Activated naive CD8-positive, alpha-beta T cell treated with anti-CD3 and anti-CD28 coated beads for 36 hours (primary cell): Measurements from ENCODE around the gene PLA2G4F. TPM values are rescaled to one million over a fixed set of nuclear protein-coding genes. Genes with fewer than 3 reads are reported as not detected.

ENCODE experiments used
- DNase-seq: peaks from one replicate; pipeline ENCODE4 v3.0.0; 2021
- H3K27ac Mint-ChIP-seq: one replicate; pipeline ENCODE4 v1.8.0; 2022; ENCODE audit warnings: mild to moderate bottlenecking, moderate library complexity, mixed read lengths
- H3K27me3 Mint-ChIP-seq: one replicate; pipeline ENCODE4 v1.8.0; 2022; ENCODE audit warnings: mild to moderate bottlenecking, mixed read lengths
- H3K36me3 Mint-ChIP-seq: one replicate; pipeline ENCODE4 v1.8.0; 2021; ENCODE audit warnings: mild to moderate bottlenecking, mixed read lengths
- H3K4me1 Mint-ChIP-seq: one replicate; pipeline ENCODE4 v1.8.0; 2021; ENCODE audit warnings: mixed read lengths
- H3K4me3 Mint-ChIP-seq: one replicate; pipeline ENCODE4 v1.8.0; 2022; ENCODE audit warnings: mild to moderate bottlenecking, moderate library complexity, mixed read lengths
- H3K9me3 Mint-ChIP-seq: one replicate; pipeline ENCODE4 v1.8.0; 2022; ENCODE audit warnings: mixed read lengths
- total RNA-seq, 2 experiments: library from RNA; stranded (reverse); gene quantifications; one replicate each; pipeline ENCODE4 v1.2.3, GENCODE V29; 2021

PLA2G4F gene
- total RNA-seq, 2 experiments from 2014 or later = not detected

DNA sequence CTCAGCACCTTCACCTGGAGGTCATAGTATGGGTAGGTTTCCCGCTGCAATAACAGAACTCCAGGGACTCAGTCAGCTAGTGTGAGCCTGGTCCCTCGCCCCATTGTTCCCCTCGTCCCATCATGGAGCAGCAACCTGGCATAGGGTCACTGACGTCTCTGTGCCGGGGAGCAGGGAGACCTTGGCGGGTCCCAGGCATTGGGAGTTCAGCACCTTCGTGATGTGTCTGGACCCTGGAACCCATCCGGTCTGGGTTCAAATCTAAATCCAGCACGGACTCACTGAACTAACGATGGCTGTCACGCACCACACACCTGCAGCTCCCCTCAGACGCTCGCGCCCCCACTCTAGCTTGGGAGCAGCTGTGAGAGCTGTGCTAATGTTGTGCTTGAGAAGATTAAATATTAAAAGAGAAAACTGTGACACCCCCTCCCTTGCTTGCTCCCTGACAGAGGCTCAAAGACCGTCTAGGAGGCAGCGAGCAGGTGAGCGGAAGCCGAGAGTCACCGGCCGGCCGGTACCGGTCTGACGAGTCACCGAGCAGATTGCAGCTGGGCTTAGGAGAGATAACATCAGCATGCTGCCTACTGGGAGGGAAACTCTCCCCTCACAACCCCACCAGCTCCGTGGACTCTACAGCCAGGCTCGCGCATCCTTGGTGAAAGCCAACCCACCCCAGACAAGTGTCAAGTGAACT lies 742 bp downstream of the PLA2G4F start:
- no peak for DNase-seq
- no peaks in the 10 kb centered on the region for H3K27me3 Mint-ChIP-seq
- no peaks in the 10 kb centered on the region for H3K4me1 Mint-ChIP-seq
- no peaks in the 10 kb centered on the region for H3K9me3 Mint-ChIP-seq
- no peak overlapping the region for H3K4me3 Mint-ChIP-seq
- no peaks in the 10 kb centered on the region for H3K36me3 Mint-ChIP-seq
- H3K27ac Mint-ChIP-seq = no peak overlapping the region

DNA sequence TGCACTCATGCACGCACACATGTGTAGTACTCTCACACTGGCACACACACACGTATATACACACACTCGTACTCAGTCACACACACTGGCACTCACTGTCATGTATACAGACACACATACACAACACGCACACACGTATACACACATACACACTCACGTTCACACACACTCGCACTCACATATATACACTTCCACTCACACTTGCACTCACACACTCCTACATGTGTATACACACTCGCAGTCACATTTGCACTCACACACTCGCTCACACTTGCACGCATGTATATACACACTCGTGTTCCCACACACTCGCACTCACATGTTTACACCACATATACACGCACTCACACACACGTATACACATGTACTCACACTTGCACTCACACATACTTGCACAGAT lies 1.5 kb downstream of the PLA2G4F start:
- no peaks in the 10 kb centered on the region for H3K27me3 Mint-ChIP-seq
- no peaks in the 10 kb centered on the region for H3K36me3 Mint-ChIP-seq
- H3K4me3 Mint-ChIP-seq = no peak overlapping the region
- no peak for DNase-seq
- H3K4me1 Mint-ChIP-seq = no peaks in the 10 kb centered on the region
- no peaks in the 10 kb centered on the region for H3K9me3 Mint-ChIP-seq
- no peak overlapping the region for H3K27ac Mint-ChIP-seq

DNA sequence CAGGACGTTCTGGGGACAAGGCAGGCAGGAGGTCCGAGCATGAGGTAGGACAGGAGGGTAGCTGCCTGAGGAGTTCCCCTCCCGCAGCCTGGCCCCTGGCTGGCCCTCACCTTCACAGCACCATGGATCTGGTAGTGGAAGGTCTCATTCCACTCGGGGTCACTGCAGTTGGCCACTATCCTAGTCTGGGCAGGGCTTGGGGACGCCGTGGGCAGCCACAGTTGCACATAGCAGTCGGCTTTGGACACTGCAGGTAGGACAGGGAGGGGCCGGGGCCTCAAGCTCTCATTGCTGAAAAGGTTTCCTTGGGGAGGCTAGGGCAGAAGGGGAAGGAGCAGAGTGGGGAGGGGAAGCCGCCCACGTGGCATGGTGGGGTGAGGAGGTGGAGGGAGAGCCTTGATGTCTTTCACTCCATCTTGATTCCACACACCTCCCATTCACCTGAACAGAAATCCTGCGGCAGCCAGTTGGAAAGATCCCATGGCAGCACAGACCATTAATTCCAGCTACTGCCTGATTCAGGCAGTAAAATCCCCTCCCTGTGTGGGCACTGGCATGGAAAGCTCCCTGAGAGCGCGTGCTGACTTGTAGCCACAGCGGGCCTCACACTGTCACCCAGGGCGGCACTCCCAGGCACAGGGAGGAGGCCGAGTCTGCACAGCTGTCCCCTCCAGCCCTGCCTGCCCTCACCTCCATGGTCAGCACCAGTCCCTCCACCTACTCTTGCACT lies 2.1 kb downstream of the PLA2G4F start:
- no peaks in the 10 kb centered on the region for H3K36me3 Mint-ChIP-seq
- H3K4me1 Mint-ChIP-seq = no peaks in the 10 kb centered on the region
- H3K9me3 Mint-ChIP-seq = no peaks in the 10 kb centered on the region
- no peaks in the 10 kb centered on the region for H3K27me3 Mint-ChIP-seq
- no peak for DNase-seq
- H3K4me3 Mint-ChIP-seq = no peak overlapping the region
- no peak overlapping the region for H3K27ac Mint-ChIP-seq

DNA sequence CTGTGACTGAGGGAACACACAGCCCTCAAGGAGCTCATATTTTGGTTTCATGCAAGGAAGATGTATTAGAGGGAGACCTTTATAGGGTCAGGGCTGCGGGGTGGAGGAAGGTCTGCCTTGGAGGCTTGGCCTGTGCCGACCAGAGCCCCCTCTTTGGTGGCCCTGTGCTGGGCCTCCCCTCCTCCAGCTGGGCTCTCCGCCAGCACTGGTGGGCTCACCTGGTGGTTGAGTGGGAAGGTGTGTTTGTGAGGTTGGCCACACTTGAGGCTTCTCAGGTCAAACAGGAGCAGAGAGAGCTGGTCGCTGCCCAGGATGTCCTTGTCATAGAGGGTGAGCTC lies 2.6 kb downstream of the PLA2G4F start:
- no peak for DNase-seq
- H3K36me3 Mint-ChIP-seq = no peaks in the 10 kb centered on the region
- H3K4me3 Mint-ChIP-seq = no peak overlapping the region
- no peaks in the 10 kb centered on the region for H3K4me1 Mint-ChIP-seq
- no peaks in the 10 kb centered on the region for H3K27me3 Mint-ChIP-seq
- H3K9me3 Mint-ChIP-seq = no peaks in the 10 kb centered on the region
- no peak overlapping the region for H3K27ac Mint-ChIP-seq

DNA sequence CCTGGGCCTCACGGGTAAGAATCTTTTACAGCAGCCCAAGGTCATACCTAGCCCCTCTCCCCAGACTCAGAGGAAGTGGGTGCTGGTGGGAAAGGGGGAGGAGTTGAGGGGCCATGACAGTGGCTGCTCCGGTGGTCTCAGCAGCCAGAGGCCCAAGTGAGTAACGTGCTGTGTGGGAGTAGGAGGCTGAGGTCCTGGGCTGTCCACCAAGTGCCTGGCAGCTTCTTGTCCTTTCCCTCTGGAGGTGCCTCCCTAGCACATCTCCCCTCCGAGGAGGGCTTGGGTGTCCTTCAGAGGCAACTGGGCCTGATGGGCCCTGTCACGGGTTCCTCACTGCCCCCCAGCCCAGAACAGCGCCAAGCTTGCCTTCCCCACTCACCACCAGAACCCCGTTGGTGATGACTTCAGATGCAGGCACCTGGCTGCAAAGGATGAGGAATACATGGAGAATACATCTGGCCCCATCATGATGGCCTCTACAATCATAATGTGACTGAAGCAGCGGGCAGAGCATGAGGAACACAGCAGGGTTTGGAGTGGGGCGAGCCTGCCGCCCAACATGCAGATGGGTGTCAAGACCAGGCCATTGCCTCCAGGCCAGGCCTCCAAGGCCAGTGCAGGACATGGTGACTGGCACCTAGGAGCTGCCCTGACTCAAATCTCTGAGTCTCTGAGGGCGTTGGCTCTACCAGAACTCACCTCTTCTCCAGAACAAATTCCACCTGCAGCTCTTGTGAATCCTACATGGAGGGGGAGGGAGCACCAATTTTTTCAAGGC lies 3.3 kb downstream of the PLA2G4F start:
- Mint-ChIP-seq H3K27me3 (no peaks in the 10 kb centered on the region), H3K27ac (no peak overlapping the region), H3K9me3 (no peaks in the 10 kb centered on the region), H3K4me1 (no peaks in the 10 kb centered on the region), H3K36me3 (no peaks in the 10 kb centered on the region), H3K4me3 (no peak overlapping the region)
- DNase-seq = no peak

DNA sequence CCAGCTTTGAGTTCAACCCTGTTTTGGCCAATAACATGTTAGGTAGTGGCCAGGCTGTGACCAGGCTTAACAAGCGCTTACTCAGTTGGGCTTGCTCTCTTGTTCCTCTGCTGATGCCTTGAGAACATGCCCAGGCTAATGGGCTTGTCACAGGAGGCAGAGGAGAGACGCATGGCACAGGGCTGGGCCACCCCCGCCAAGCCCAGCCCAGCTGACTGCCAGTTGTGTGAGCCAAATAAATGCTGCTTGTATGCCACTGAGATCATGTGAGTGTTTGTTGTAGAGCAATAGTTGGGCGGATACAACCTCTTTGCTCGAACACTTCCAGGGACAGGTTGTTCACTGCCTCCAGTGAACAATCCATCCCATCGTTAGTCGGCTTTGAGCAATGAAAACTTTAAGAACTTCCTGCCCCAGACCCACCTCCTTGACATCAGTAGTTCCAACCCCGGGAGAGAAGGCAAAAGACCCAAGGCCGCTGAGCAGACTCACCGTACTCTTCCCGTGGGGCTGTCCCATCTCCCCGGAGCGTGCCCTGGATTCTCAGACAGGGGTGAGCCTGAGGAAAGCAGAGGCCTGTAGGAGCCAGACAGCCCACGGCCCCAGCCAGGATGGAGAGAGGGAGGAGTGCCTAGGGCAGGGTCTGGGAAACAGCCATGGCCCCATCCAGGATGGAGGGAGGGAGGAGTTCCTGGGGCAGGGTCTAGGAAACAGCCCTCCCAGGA lies 4.1 kb downstream of the PLA2G4F start:
- H3K4me3 Mint-ChIP-seq = no peak overlapping the region
- H3K9me3 Mint-ChIP-seq = no peaks in the 10 kb centered on the region
- H3K27me3 Mint-ChIP-seq = no peaks in the 10 kb centered on the region
- H3K4me1 Mint-ChIP-seq = no peaks in the 10 kb centered on the region
- no peaks in the 10 kb centered on the region for H3K36me3 Mint-ChIP-seq
- H3K27ac Mint-ChIP-seq = no peak overlapping the region
- DNase-seq = no peak

DNA sequence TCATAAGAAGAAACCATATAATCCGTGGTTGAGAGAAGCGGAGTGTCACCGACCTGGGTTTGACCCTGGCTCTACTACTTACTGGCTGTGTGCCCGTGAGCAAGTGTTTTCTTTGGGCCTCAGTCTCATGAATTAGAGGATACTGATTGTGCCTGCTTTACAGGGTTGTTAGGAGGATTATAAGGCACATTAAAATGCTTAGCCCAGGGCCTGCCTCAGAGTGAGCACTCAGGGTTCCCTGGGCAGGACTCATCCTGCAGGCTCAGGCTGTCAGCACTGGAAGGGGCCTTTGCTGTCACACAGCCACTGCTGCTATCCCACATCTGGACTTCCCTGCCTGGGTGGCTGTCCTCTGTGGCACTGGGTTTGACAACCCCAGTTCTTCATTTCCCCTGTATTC lies 4.7 kb downstream of the PLA2G4F start:
- DNase-seq = no peak
- H3K27me3 Mint-ChIP-seq = no peaks in the 10 kb centered on the region

DNA sequence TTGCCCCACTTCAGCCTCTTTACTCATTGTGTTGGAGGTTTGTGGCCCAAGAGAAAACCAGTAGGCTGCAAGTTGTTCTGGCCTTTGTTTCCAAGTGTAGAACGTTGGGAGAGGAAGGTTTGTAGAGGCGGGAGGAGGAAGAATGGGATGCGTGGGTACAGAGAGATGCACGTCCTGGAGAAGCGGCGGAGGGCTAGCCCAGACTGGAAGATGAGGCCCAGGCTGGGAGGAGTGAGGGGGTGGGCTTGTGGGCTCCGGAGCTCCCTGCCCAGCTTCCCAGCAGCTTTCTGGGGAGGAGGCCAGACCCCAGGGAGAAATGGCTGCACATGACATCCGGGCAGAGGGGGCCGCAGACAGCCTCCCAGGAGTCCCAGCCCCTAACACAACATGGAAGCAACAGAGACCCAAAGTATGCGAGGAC lies 5.3 kb downstream of the PLA2G4F start:
- Mint-ChIP-seq H3K27me3 (no peaks in the 10 kb centered on the region), H3K36me3 (no peaks in the 10 kb centered on the region), H3K4me3 (no peak overlapping the region), H3K9me3 (no peaks in the 10 kb centered on the region), H3K4me1 (no peaks in the 10 kb centered on the region), H3K27ac (no peak overlapping the region)
- DNase-seq = no peak

More for the DNA sequence above, 4.7 kb downstream of the PLA2G4F start:
- H3K4me3 Mint-ChIP-seq = no peak overlapping the region
- H3K36me3 Mint-ChIP-seq = no peaks in the 10 kb centered on the region
- H3K27ac Mint-ChIP-seq = no peak overlapping the region
- H3K4me1 Mint-ChIP-seq = no peaks in the 10 kb centered on the region
- no peaks in the 10 kb centered on the region for H3K9me3 Mint-ChIP-seq

DNA sequence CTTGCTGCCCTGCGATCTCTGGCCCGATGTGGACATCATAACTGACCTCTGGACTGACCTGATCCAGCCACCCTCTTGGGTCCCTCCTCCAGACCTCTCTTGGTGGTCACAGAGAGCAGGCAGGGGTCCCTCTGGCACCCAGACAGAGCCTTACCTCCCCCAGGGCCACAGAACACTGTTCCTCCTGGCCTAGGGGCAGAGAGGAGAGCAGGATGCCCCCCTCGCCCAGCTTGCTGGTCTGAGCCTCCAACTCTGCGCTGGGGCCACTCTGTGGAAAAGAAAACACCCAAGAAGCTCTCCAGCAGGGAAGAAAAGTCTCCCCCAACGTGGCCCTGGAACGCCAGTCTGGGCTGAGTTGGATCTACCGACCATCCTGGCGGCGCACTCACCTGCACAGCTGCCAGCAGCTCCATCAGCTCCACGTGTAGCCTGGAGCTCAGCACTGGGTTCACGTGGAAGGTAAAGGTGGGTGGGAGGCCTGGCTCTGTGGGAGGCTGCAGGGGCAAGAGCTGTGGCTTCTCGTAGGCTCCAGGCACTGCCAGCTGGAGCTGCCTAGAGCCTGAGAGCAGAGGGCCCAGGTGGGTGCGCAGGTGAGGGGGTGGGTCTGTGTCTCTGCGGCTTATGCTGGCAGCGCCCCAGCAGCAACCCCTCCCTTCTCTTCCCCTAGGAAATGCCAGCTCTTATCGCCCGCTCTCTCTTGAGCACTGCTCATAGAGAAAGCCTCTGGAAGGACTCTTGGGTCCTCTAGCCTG lies 6.0 kb downstream of the PLA2G4F start:
- no peak overlapping the region for H3K27ac Mint-ChIP-seq
- H3K27me3 Mint-ChIP-seq = no peaks in the 10 kb centered on the region
- H3K9me3 Mint-ChIP-seq = no peaks in the 10 kb centered on the region
- H3K4me1 Mint-ChIP-seq = no peaks in the 10 kb centered on the region
- no peak for DNase-seq
- H3K4me3 Mint-ChIP-seq = no peak overlapping the region
- no peaks in the 10 kb centered on the region for H3K36me3 Mint-ChIP-seq

DNA sequence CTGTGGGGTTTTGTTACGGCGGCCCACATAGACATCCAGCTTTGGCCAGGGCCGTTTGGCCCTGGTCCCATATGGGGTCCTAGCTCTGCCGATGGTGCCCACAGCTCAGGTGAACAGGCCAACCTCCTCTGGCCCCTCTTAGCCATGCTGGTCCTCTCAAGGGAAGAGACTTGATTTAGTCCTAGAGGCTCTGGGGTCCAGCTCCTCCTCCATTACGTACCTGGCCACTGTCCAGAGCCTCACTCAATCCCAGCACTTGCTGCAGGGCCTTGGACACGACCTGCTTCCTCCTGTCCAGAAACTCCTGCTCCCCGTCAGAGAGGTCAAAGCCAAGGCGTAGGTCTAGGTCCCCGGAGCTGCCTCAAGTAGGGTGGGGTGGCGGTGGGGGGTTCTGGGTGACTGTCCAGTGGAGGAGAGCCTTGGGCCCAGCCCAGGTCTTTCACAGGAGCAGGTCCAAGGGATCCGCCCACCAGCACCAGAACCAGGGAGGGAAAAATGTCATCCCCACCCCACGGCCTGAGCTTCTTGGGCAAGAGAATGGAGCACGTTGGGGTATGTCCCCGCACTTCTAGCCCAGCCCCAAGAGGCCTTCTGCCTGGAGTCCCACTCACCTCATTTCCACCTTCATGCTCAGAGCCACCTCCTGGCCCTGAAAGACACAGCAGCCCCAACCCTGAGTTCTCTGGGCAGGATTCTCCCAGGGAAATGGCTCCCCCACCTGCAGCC lies 6.8 kb downstream of the PLA2G4F start:
- H3K27me3 Mint-ChIP-seq = no peaks in the 10 kb centered on the region
- H3K36me3 Mint-ChIP-seq = no peaks in the 10 kb centered on the region
- H3K4me1 Mint-ChIP-seq = no peaks in the 10 kb centered on the region
- no peak for DNase-seq
- H3K9me3 Mint-ChIP-seq = no peaks in the 10 kb centered on the region
- no peak overlapping the region for H3K27ac Mint-ChIP-seq
- H3K4me3 Mint-ChIP-seq = no peak overlapping the region

DNA sequence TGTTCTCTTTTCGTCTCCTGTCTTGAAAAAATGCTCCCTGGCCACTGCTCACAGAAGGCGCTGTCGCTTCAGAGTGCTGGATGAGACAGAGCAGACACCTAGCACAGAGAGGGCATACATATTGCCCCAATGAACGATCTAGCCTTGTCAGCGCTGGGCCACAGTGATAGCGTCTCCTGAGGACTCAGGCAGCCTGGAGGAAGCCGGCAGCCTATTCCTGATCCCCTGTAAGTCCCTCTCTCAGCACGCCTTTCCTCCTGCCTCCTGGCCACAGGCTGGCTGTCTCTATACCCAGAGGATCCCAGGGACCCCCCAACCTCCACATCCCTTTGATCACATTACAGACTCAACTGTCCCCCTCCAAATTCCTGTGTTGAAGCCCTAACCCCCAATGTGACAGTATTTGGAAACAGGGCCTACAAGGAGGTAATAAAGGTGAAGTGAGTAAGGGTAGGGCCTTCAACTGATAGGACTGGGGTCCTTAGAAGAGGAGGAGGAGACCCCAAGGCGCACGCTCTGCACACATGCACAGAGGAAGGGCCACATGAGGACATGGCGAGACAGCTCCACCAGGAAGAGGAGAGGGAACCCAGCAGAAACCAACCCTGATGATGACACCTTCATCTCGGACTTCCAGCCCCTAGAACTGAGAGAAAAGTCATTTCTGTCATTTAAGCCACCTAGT lies 7.5 kb downstream of the PLA2G4F start:
- H3K9me3 Mint-ChIP-seq = no peaks in the 10 kb centered on the region
- no peak for DNase-seq
- no peaks in the 10 kb centered on the region for H3K27me3 Mint-ChIP-seq
- no peak overlapping the region for H3K27ac Mint-ChIP-seq
- H3K4me1 Mint-ChIP-seq = no peaks in the 10 kb centered on the region
- no peaks in the 10 kb centered on the region for H3K36me3 Mint-ChIP-seq
- H3K4me3 Mint-ChIP-seq = no peak overlapping the region

DNA sequence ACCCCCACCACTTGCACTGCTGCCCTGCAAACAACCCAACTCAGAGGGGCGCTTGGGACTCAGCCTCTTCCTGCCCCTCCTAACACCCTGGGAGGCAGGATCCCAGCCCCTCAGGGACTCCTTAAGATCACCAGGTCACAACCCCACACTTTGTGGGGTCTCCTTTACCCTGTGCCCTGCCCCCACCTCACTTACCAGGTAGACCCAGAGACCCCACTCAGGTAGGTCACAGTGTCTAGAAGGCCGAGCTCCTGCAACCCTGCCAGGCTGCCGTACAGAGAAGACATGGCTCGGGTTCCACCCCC lies 9.1 kb downstream of the PLA2G4F start:
- Mint-ChIP-seq H3K9me3 (no peaks in the 10 kb centered on the region), H3K4me1 (no peaks in the 10 kb centered on the region), H3K27me3 (no peaks in the 10 kb centered on the region), H3K27ac (no peak overlapping the region), H3K4me3 (no peak overlapping the region), H3K36me3 (no peaks in the 10 kb centered on the region)
- no peak for DNase-seq

DNA sequence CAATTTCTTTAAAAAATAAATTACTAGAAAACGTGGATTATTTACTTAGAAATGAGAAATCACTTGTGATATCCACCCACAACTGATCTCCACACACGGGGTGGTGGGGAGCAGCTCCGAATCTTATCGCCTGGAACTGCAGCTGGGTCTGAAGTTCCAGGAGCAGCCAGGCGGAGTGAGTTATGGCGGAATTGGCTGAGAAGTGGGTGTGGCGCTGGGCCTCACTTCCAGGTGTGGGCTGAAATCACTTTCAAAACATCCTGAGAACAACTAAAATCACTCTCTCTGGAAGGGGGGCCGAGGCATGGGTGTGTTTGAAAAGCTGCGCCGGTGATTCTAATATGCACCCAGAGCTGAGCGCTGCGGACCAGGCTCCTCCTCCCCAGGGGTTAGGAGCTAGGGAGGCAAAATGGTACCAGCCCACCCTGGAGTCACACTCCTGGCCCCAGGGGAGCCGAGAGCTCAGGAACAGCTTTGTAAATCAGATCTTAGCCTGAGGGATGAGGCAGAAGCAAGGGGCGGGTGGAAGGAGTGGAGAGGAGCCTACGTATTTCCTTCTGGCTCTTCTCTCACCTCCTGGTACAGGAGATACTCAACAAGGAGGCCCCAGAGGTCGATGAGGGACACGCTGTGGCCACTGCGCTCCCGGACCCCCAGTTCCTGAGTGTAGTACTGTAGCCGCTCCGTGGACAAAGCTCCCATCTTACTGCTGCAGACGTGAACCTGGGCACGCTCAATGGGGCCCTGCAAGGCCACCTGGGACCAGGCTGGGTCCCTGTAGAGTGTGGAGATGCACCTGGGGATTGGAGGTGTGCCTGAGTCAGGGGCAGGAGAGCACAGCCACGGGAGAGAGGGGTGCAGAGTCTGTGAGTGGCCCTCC lies 9.6 kb downstream of the PLA2G4F start:
- Mint-ChIP-seq H3K4me3 (no peak overlapping the region), H3K36me3 (no peaks in the 10 kb centered on the region), H3K4me1 (no peaks in the 10 kb centered on the region), H3K9me3 (no peaks in the 10 kb centered on the region), H3K27me3 (no peaks in the 10 kb centered on the region), H3K27ac (no peak overlapping the region)
- no peak for DNase-seq
